Naive B cell (primary cell): ENCODE measurements around the gene SHB. TPM values are rescaled to one million over a fixed set of nuclear protein-coding genes. Genes with fewer than 3 reads are reported as not detected.

Source experiments
- ATAC-seq, 2 donors: fragments of 150-1000 bp; cut with Tn5 transposase; 2 replicates each; pipeline ENCODE4 v1.10.0; 2021; ENCODE audit warnings: low read depth in 2 of 2, mild to moderate bottlenecking in 2 of 2, moderate library complexity in 2 of 2
- DNase-seq: peaks from one replicate; pipeline ENCODE4 v3.0.0; 2022
- H3K27ac Mint-ChIP-seq, 6 donors: one replicate each; pipeline ENCODE4 v1.8.0; 2020 to 2022; ENCODE audit warnings: mild to moderate bottlenecking in 6 of 6, mixed read lengths in 6 of 6, moderate library complexity in 5 of 6, inconsistent platforms in 2 of 6
- H3K27me3 Mint-ChIP-seq, 3 donors: one replicate each; pipeline ENCODE4 v1.8.0; 2021 to 2022; ENCODE audit warnings: mixed read lengths in 3 of 3, mild to moderate bottlenecking in 1 of 3
- H3K36me3 Mint-ChIP-seq, 2 donors: one replicate each; pipeline ENCODE4 v1.8.0; 2020 to 2022; ENCODE audit warnings: mixed read lengths in 2 of 2, inconsistent platforms in 1 of 2, mild to moderate bottlenecking in 1 of 2
- H3K4me1 Mint-ChIP-seq, 3 donors: one replicate each; pipeline ENCODE4 v1.8.0; 2020 to 2022; ENCODE audit warnings: mixed read lengths in 3 of 3, inconsistent platforms in 1 of 3, mild to moderate bottlenecking in 1 of 3, moderate library complexity in 1 of 3
- H3K4me3 Mint-ChIP-seq, 8 donors: one replicate each; pipeline ENCODE4 v1.8.0; 2020 to 2022; ENCODE audit warnings: mild to moderate bottlenecking in 8 of 8, mixed read lengths in 8 of 8, moderate library complexity in 8 of 8, inconsistent platforms in 2 of 8
- H3K9me3 Mint-ChIP-seq, 7 donors: one replicate each; pipeline ENCODE4 v1.8.0; 2020 to 2022; ENCODE audit warnings: mixed read lengths in 7 of 7, mild to moderate bottlenecking in 5 of 7, inconsistent platforms in 2 of 7, moderate library complexity in 1 of 7
- polyA plus RNA-seq, 6 donors: library from polyadenylated mRNA; unstranded; fragments of 300-500 nt; fragmentation: Illumina TruSeq; gene quantifications; one replicate each; pipeline ENCODE4 v1.2.3, GENCODE V29; 2021; ENCODE audit warnings: low read depth in 6 of 6

SHB gene
- polyA plus RNA-seq, 6 donors from 2014 or later = 0.17 to 0.55 (median 0.27) TPM

DNA sequence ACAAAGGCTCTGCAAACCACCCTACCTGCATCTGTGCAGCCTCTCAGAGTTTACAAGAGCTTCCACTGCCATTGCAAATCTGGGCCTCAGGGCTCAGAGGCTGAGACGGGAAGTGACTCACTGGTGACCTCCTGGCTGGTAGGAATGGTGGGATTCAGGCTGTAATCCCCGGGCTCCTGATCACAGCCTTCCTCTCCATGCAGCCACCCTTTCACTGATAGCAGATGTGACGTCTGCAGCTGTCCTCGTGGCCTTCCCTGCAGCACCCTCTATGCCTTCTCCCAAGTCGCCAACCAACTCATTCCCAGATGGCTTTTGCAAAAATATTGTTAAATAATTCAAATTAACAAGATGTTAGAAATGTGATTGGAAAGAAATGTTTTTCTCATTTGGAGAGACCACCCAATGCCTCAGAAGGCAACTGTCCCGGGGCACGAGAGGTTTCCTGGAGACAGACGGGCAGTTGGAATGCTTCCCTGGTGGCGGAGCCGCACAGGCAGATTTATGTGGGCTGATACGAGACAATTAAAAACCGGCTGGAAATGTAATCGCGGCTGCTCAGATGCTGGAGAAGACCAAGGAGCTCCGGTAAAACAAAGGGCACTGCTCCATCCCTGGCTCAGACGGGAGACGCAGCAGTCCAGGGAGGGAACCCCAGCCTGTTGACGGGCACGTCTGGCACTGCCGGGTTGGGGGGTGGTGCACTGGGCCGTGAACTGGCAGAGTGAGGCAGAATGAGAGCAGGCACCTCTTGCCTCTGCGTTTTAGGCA is 130.7 kb downstream of the SHB start:
- Mint-ChIP-seq H3K4me1 (no peaks in the 10 kb centered on the region), H3K27ac (no peak overlapping the region), H3K36me3 (no peaks in the 10 kb centered on the region), H3K27me3 (peaks cover 0 to 10% (median 4%) of the 10 kb centered on the region in 3 donors), H3K9me3 (no peaks in the 10 kb centered on the region), H3K4me3 (no peak overlapping the region)
- DNase-seq = no peak
- no peak for ATAC-seq

- Mint-ChIP-seq H3K9me3 (no peaks in the 10 kb centered on the region), H3K27ac (no peak overlapping the region), H3K27me3 (peaks cover 0 to 5% (median 4%) of the 10 kb centered on the region in 3 donors), H3K36me3 (no peaks in the 10 kb centered on the region), H3K4me3 (no peak overlapping the region), H3K4me1 (no peaks in the 10 kb centered on the region)
- ATAC-seq = no peak
- no peak for DNase-seq
These were observed 131.7 kb downstream of the SHB start for GRCh38 chr9:37937366-37937765.

- Mint-ChIP-seq H3K4me1 (no peaks in the 10 kb centered on the region), H3K9me3 (no peaks in the 10 kb centered on the region), H3K27me3 (peaks cover 0 to 5% (median 4%) of the 10 kb centered on the region in 3 donors), H3K36me3 (no peaks in the 10 kb centered on the region), H3K27ac (no peak overlapping the region), H3K4me3 (peak overlapping the region in 1 of 8 donors; percentile 6)
- no peak for ATAC-seq
- no peak for DNase-seq
These were observed 132.1 kb downstream of the SHB start for GRCh38 chr9:37936965-37937364.

DNA sequence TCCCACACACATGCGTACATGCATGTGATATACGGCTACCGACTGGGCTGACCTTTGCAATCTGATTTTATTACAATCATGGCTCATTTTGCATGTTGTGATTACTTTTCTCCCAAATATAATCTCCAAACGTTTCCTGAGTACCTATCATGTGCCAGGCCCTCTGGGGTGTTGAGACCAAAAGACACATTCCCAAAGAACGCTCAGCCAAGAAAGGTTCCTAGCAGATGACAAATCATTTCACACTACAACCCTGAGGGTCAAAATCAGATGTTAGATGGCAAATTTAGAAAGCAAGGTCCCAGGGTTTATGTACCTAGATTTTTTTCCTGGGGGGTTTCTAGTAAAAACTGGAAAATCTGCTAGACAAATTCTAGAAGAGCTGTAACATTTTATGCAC is 132.7 kb downstream of the SHB start:
- no peak for DNase-seq
- peaks cover 0 to 5% (median 4%) of the 10 kb centered on the region in 3 donors for H3K27me3 Mint-ChIP-seq
- H3K27ac Mint-ChIP-seq = no peak overlapping the region
- no peak overlapping the region for H3K4me3 Mint-ChIP-seq
- no peaks in the 10 kb centered on the region for H3K4me1 Mint-ChIP-seq
- no peaks in the 10 kb centered on the region for H3K36me3 Mint-ChIP-seq
- no peak for ATAC-seq
- no peaks in the 10 kb centered on the region for H3K9me3 Mint-ChIP-seq

DNA sequence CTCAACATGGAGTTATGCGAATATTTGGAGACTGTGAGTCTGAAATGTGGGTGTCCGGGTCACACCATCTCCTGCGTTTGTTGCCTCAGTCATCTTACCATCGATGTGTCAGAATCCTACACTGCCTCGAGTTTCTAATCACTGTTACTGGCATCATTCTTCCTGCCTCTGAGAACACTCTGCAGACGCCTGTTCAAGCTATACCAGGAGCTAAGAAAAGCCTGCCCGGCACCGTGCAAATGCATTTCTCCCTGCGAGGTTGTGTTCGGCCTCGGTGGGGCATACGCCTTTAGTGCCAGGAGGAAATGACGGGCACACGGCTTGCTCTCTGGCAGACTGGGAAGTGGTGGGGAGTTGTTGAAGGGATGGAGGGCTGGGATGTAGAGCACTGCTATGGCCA is 133.9 kb downstream of the SHB start:
- DNase-seq (no peak), ATAC-seq (no peak)
- no peaks in the 10 kb centered on the region for H3K4me1 Mint-ChIP-seq
- peak overlapping the region in 1 of 8 donors; percentile 10 for H3K4me3 Mint-ChIP-seq
- peaks cover 0 to 5% (median 4%) of the 10 kb centered on the region in 3 donors for H3K27me3 Mint-ChIP-seq
- peaks cover 0 to 3% (median 0%) of the 10 kb centered on the region in 7 donors for H3K9me3 Mint-ChIP-seq
- H3K27ac Mint-ChIP-seq = peak overlapping the region in 1 of 6 donors; percentile 54
- peaks cover 0 to 4% of the 10 kb centered on the region in 2 donors for H3K36me3 Mint-ChIP-seq

GRCh38 chr9:37931592-37931991 is 137.4 kb downstream of the SHB start:
- H3K4me1 Mint-ChIP-seq = no peaks in the 10 kb centered on the region
- no peak overlapping the region for H3K4me3 Mint-ChIP-seq
- H3K27ac Mint-ChIP-seq = no peak overlapping the region
- H3K36me3 Mint-ChIP-seq = peaks cover 0 to 4% of the 10 kb centered on the region in 2 donors
- ATAC-seq = no peak
- DNase-seq = no peak
- peaks cover 0 to 3% (median 0%) of the 10 kb centered on the region in 7 donors for H3K9me3 Mint-ChIP-seq
- H3K27me3 Mint-ChIP-seq = peaks cover 4 to 6% (median 5%) of the 10 kb centered on the region in 3 donors

- H3K9me3 Mint-ChIP-seq = peaks cover 0 to 3% (median 0%) of the 10 kb centered on the region in 7 donors
- H3K36me3 Mint-ChIP-seq = peaks cover 0 to 4% of the 10 kb centered on the region in 2 donors
- H3K4me1 Mint-ChIP-seq = no peaks in the 10 kb centered on the region
- ATAC-seq = no peak
- no peak for DNase-seq
- peaks cover 0 to 9% (median 0%) of the 10 kb centered on the region in 3 donors for H3K27me3 Mint-ChIP-seq
- H3K4me3 Mint-ChIP-seq = no peak overlapping the region
- H3K27ac Mint-ChIP-seq = no peak overlapping the region
These were observed 139.6 kb downstream of the SHB start for GRCh38 chr9:37929441-37929895.

GRCh38 chr9:37928552-37929430 is 140.2 kb downstream of the SHB start:
- Mint-ChIP-seq H3K36me3 (peaks cover 0 to 4% of the 10 kb centered on the region in 2 donors), H3K4me1 (no peaks in the 10 kb centered on the region), H3K4me3 (peak overlapping the region in 1 of 8 donors; percentile 47), H3K27me3 (peaks cover 0 to 9% (median 0%) of the 10 kb centered on the region in 3 donors), H3K27ac (no peak overlapping the region), H3K9me3 (peaks cover 0 to 3% (median 0%) of the 10 kb centered on the region in 7 donors)
- DNase-seq = no peak
- no peak for ATAC-seq

DNA sequence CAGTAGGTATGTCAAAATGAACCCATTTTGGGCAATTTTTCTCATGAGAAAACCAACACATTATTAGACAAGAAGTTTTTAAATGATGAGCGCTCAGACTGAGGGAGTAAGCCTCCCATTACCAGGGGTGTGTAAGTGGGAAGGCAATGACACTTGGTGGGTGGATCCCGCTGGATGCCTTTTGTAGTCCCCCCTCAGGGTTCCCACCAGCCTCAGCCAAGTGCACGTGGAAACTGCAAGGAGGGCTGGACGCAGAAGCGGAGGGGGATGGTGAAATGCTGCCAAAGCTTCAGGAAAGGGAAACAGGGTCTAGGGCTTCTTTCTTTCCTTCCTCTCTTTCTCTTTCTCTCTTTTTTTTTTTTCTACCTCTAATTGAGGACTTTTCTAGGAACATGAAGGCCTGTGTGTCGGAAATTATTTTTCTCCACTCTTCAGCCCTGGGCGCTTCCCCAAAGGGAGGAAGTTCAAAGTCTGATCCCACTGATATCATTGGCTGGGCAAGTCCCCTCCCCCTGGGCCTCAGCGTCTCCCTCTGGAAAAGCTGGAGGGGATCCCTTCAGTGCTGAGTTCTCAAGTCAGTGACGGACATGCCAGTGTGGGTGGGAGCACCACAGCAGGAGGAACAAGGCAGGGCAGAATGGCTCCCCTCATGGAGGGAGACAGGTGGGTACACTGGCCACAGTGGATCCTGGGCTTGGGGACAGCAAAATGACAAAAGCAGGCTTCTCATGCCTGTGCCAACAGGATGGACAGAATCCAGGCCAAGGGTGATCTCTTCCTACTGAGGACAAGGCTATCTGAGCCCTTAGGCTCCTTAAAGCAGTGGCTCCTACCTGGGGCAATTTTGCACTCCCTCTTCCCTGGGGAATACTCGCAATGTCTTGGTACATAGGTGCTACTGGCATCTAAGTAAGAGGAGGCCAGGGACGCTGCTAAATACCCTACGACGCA is 141.2 kb downstream of the SHB start:
- no peaks in the 10 kb centered on the region for H3K4me1 Mint-ChIP-seq
- H3K4me3 Mint-ChIP-seq = peak overlapping the region in 1 of 8 donors; percentile 47
- DNase-seq = no peak
- H3K36me3 Mint-ChIP-seq = peaks cover 0 to 4% of the 10 kb centered on the region in 2 donors
- no peak for ATAC-seq
- peaks cover 0 to 3% (median 0%) of the 10 kb centered on the region in 7 donors for H3K9me3 Mint-ChIP-seq
- peaks cover 0 to 9% (median 0%) of the 10 kb centered on the region in 3 donors for H3K27me3 Mint-ChIP-seq
- no peak overlapping the region for H3K27ac Mint-ChIP-seq

GRCh38 chr9:37927132-37927531 is 141.9 kb downstream of the SHB start:
- Mint-ChIP-seq H3K4me3 (no peak overlapping the region), H3K27ac (no peak overlapping the region), H3K27me3 (peaks cover 0 to 9% (median under 1%) of the 10 kb centered on the region in 3 donors), H3K4me1 (no peaks in the 10 kb centered on the region), H3K36me3 (peaks cover 0 to 4% of the 10 kb centered on the region in 2 donors), H3K9me3 (peaks cover 0 to 3% (median 0%) of the 10 kb centered on the region in 7 donors)
- ATAC-seq (no peak), DNase-seq (no peak)

GRCh38 chr9:37926737-37927118 is 142.3 kb downstream of the SHB start:
- Mint-ChIP-seq H3K36me3 (peaks cover 0 to 4% of the 10 kb centered on the region in 2 donors), H3K27me3 (peaks cover 0 to 9% (median 5%) of the 10 kb centered on the region in 3 donors), H3K4me1 (no peaks in the 10 kb centered on the region), H3K4me3 (no peak overlapping the region), H3K27ac (no peak overlapping the region), H3K9me3 (peaks cover 0 to 3% (median 0%) of the 10 kb centered on the region in 7 donors)
- no peak for ATAC-seq
- DNase-seq = no peak

DNA sequence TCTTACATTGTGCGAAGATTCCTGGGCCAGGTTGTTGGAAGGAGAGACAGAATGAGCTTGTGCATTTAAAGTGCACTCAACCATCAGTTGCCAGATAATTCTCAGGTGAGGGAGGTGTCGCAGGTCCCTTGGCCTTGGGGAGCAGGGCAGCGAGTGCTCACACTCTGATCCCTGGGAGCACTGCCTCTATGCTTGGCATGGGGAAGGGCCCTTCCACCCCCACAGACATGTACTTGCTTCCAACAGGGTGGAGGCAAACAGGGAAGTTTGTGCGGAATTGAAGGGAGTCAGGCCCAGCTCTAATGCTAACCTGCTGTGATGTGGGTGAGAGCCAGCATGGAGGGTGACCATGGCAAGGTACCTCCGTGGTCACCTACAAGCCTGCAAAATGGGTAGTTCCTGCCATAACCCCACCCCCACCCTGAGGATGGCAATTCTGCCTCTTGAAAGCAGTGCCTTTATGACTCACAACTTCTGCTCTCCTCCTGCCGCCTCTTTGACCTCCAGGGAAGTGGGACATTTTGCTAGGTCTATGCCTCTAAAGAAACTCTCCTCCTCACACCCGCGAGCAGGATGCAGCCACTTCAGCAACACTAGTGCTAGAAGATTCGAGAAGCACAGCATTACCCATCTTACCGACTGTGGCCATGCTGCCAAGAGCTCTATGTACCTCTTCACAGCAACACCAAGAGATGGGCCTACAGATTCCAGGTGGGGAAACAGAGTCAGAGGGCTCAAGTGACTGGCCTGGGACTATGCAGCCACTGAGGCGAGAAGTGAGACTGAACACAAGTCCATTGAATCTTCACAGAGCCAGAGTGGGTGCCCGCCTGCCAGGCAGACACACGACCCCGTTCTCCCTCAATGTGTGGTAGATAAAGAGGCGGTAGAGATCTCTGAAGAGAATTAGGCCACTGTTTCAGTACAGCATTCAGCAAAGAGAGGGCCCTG is 143.0 kb downstream of the SHB start:
- ATAC-seq = no peak
- no peak for DNase-seq
- Mint-ChIP-seq H3K27ac (peak overlapping the region in 1 of 6 donors; percentile 38), H3K36me3 (peaks cover 0 to 4% of the 10 kb centered on the region in 2 donors), H3K4me3 (no peak overlapping the region), H3K27me3 (peaks cover 0 to 12% (median 9%) of the 10 kb centered on the region in 3 donors), H3K4me1 (no peaks in the 10 kb centered on the region), H3K9me3 (peaks cover 0 to 3% (median 0%) of the 10 kb centered on the region in 7 donors)
